ENCODE measurements around the gene TMEM52B. TPM values are rescaled to one million over a fixed set of nuclear protein-coding genes. Genes with fewer than 3 reads are reported as not detected.

Gene TMEM52B
- total and polyA plus RNA-seq, 4 donors: 0.37 TPM; not detected in 3

DNA sequence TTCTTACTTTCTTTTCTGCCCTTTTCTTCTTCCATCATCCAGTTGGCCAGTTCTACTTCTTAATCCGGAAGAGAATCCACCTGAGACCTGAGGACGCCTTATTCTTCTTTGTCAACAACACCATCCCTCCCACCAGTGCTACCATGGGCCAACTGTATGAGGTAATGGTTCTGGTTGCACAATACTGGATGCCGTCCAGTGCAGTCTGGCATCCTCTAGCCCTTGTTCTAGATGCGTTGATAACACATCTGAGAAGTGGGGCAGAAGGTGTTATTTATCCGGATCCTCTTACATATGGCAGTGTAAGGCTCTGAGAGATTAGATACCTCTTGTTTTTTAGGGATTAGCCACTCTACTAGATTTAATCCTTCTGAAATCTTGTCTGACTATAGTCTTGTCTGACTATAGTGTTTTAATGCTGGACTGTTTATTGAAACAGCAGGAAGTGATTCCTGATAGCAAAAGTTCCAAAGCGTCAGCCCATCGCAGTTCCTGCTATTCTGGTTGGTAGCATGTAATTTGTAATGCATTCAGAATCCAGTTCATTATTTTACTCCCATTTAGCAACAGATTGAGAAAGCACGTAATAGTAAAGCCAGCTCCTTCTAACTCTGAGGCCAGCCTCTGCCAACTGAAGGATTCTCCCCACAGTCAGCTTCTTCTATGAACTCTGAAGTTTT lies 41.7 kb downstream of the TMEM52B start (continued):
- TF ChIP-seq, protein P1, sequence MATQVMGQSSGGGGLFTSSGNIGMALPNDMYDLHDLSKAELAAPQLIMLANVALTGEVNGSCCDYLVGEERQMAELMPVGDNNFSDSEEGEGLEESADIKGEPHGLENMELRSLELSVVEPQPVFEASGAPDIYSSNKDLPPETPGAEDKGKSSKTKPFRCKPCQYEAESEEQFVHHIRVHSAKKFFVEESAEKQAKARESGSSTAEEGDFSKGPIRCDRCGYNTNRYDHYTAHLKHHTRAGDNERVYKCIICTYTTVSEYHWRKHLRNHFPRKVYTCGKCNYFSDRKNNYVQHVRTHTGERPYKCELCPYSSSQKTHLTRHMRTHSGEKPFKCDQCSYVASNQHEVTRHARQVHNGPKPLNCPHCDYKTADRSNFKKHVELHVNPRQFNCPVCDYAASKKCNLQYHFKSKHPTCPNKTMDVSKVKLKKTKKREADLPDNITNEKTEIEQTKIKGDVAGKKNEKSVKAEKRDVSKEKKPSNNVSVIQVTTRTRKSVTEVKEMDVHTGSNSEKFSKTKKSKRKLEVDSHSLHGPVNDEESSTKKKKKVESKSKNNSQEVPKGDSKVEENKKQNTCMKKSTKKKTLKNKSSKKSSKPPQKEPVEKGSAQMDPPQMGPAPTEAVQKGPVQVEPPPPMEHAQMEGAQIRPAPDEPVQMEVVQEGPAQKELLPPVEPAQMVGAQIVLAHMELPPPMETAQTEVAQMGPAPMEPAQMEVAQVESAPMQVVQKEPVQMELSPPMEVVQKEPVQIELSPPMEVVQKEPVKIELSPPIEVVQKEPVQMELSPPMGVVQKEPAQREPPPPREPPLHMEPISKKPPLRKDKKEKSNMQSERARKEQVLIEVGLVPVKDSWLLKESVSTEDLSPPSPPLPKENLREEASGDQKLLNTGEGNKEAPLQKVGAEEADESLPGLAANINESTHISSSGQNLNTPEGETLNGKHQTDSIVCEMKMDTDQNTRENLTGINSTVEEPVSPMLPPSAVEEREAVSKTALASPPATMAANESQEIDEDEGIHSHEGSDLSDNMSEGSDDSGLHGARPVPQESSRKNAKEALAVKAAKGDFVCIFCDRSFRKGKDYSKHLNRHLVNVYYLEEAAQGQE (IDR thresholded peaks at IDR 0.05): peak; percentile 66
- TF ChIP-seq RXRA (IDR thresholded peaks at IDR 0.05): peak; percentile 41 to 82

DNA sequence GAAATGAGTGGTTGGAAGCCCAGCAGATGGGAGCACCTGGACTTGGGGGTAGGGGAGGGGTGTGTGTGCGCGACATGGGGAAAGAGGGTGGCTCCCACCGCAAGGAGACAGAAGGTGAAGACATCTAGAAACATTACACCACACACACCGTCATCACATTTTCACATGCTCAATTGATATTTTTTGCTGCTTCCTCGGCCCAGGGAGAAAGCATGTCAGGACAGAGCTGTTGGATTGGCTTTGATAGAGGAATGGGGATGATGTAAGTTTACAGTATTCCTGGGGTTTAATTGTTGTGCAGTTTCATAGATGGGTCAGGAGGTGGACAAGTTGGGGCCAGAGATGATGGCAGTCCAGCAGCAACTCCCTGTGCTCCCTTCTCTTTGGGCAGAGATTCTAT lies 43.0 kb downstream of the TMEM52B start:
- Histone ChIP-seq H3K9me3 (ENCODE audit: control insufficient read depth in 4 of 4, low read length in 3 of 4) (no peaks in the 10 kb centered on the region), H3K4me3 (ENCODE audit: low read depth in 1 of 3, low read length in 3 of 3) (no peak overlapping the region), H3K36me3 (ENCODE audit: control insufficient read depth in 4 of 4, insufficient read depth in 3 of 4, low read depth in 1 of 4, low read length in 3 of 4) (peaks cover 17 to 55% (median 48%) of the 10 kb centered on the region in 4 donors), H3K27ac (ENCODE audit: low read depth in 1 of 2, low read length in 2 of 2) (no peak overlapping the region), H3K27me3 (ENCODE audit: control insufficient read depth in 4 of 4, insufficient read depth in 4 of 4, low read length in 3 of 4) (no peaks in the 10 kb centered on the region), H3K4me1 (ENCODE audit: control insufficient read depth in 4 of 4, insufficient read depth in 4 of 4, low read length in 3 of 4) (peaks cover 0 to 11% (median 4%) of the 10 kb centered on the region in 4 donors), H3K9ac (ENCODE audit: low read depth in 1 of 2, low read length in 2 of 2) (no peak overlapping the region)
- DNase-seq (ENCODE audit: low spot score): no peak
- TF ChIP-seq FOXA1 (IDR thresholded peaks at IDR 0.05) (no peak), JUND (IDR thresholded peaks at IDR 0.05) (no peak), RXRA (IDR thresholded peaks at IDR 0.05) (no peak), EGR1 (IDR thresholded peaks at IDR 0.05; ENCODE audit: low read depth in 2 of 2) (no peak), TAF1 (conservative IDR thresholded peaks at IDR 0.05) (no peak), HNF4A (conservative IDR thresholded peaks at IDR 0.05) (no peak), YY1 (IDR thresholded peaks at IDR 0.05) (no peak), SP1 (IDR thresholded peaks at IDR 0.05) (no peak), RAD21 (IDR thresholded peaks at IDR 0.05) (no peak), GABPA (IDR thresholded peaks at IDR 0.05 in 1 of 2, conservative IDR thresholded peaks at IDR 0.05 in 1 of 2) (no peak), NR2F2 (IDR thresholded peaks at IDR 0.05) (no peak), HNF4G (IDR thresholded peaks at IDR 0.05) (no peak)
- TF ChIP-seq, protein P2, sequence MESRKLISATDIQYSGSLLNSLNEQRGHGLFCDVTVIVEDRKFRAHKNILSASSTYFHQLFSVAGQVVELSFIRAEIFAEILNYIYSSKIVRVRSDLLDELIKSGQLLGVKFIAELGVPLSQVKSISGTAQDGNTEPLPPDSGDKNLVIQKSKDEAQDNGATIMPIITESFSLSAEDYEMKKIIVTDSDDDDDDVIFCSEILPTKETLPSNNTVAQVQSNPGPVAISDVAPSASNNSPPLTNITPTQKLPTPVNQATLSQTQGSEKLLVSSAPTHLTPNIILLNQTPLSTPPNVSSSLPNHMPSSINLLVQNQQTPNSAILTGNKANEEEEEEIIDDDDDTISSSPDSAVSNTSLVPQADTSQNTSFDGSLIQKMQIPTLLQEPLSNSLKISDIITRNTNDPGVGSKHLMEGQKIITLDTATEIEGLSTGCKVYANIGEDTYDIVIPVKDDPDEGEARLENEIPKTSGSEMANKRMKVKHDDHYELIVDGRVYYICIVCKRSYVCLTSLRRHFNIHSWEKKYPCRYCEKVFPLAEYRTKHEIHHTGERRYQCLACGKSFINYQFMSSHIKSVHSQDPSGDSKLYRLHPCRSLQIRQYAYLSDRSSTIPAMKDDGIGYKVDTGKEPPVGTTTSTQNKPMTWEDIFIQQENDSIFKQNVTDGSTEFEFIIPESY (IDR thresholded peaks at IDR 0.05): no peak
- TF ChIP-seq, protein P3, sequence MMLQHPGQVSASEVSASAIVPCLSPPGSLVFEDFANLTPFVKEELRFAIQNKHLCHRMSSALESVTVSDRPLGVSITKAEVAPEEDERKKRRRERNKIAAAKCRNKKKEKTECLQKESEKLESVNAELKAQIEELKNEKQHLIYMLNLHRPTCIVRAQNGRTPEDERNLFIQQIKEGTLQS (IDR thresholded peaks at IDR 0.05): no peak
- TF ChIP-seq, protein P4, sequence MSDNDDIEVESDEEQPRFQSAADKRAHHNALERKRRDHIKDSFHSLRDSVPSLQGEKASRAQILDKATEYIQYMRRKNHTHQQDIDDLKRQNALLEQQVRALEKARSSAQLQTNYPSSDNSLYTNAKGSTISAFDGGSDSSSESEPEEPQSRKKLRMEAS (IDR thresholded peaks at IDR 0.05): no peak
- TF ChIP-seq, protein P1 (IDR thresholded peaks at IDR 0.05): no peak
- TF ChIP-seq, protein P5, sequence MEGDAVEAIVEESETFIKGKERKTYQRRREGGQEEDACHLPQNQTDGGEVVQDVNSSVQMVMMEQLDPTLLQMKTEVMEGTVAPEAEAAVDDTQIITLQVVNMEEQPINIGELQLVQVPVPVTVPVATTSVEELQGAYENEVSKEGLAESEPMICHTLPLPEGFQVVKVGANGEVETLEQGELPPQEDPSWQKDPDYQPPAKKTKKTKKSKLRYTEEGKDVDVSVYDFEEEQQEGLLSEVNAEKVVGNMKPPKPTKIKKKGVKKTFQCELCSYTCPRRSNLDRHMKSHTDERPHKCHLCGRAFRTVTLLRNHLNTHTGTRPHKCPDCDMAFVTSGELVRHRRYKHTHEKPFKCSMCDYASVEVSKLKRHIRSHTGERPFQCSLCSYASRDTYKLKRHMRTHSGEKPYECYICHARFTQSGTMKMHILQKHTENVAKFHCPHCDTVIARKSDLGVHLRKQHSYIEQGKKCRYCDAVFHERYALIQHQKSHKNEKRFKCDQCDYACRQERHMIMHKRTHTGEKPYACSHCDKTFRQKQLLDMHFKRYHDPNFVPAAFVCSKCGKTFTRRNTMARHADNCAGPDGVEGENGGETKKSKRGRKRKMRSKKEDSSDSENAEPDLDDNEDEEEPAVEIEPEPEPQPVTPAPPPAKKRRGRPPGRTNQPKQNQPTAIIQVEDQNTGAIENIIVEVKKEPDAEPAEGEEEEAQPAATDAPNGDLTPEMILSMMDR (IDR thresholded peaks at IDR 0.05; ENCODE audit: low read depth, low read length, missing input control): no peak
- 97% methylated on average over 5 of the region's 5 CpGs for WGBS
